ENCODE results near the gene TRIP12. TPM values are rescaled to one million over a fixed set of nuclear protein-coding genes. Genes with fewer than 3 reads are reported as not detected.

TRIP12 gene
- polyA plus RNA-seq, 1 donor from 2014 or later = 57.2 TPM

DNA sequence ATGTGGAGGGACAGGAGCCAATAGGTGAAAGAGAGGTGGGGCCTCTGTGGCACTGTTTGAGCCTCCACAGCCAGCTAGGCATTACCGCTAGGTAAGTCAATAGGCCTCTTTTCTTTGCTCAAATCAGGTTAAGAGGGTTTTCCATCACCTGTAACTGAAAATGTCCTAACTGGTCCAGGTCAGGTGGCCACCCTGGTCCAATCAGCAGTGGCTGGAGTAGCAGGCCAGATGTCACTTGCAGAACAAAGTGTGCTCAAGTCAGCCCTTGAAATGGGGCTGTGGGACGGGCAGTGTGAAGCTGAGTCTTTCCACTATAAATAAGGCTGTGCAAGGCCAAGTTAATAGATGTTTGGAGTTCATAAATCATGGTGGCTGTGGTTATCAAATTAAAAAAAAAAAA lies 21.4 kb upstream of the TRIP12 start:
- Histone ChIP-seq H3K79me2 (replicated peaks; ENCODE audit: insufficient read depth, low read length) (no peaks in the 10 kb centered on the region), H3K4me3 (ENCODE audit: low read length) (no peak overlapping the region), H3K9me2 (ENCODE audit: insufficient read depth, low read length) (no peaks in the 10 kb centered on the region), H3K9ac (ENCODE audit: low read length) (no peak overlapping the region), H2AFZ (ENCODE audit: low read depth, low read length) (no peak overlapping the region), H3K9me3 (ENCODE audit: low read length) (no peaks in the 10 kb centered on the region), H3K27ac (ENCODE audit: low read length) (no peak overlapping the region), H4K20me1 (ENCODE audit: insufficient read depth) (no peaks in the 10 kb centered on the region), H3K27me3 (ENCODE audit: insufficient read depth, low read depth, low read length) (no peaks in the 10 kb centered on the region), H3F3A (ENCODE audit: insufficient read depth, low read length, poor library complexity, severe bottlenecking) (no peaks in the 10 kb centered on the region), H3K36me3 (ENCODE audit: insufficient read depth, low read length) (no peaks in the 10 kb centered on the region), H3K4me2 (ENCODE audit: low read length) (no peak overlapping the region)
- TF ChIP-seq, protein P1, sequence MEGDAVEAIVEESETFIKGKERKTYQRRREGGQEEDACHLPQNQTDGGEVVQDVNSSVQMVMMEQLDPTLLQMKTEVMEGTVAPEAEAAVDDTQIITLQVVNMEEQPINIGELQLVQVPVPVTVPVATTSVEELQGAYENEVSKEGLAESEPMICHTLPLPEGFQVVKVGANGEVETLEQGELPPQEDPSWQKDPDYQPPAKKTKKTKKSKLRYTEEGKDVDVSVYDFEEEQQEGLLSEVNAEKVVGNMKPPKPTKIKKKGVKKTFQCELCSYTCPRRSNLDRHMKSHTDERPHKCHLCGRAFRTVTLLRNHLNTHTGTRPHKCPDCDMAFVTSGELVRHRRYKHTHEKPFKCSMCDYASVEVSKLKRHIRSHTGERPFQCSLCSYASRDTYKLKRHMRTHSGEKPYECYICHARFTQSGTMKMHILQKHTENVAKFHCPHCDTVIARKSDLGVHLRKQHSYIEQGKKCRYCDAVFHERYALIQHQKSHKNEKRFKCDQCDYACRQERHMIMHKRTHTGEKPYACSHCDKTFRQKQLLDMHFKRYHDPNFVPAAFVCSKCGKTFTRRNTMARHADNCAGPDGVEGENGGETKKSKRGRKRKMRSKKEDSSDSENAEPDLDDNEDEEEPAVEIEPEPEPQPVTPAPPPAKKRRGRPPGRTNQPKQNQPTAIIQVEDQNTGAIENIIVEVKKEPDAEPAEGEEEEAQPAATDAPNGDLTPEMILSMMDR (IDR thresholded peaks at IDR 0.05; ENCODE audit: poor library complexity, severe bottlenecking) = no peak
- TF ChIP-seq, protein P2, sequence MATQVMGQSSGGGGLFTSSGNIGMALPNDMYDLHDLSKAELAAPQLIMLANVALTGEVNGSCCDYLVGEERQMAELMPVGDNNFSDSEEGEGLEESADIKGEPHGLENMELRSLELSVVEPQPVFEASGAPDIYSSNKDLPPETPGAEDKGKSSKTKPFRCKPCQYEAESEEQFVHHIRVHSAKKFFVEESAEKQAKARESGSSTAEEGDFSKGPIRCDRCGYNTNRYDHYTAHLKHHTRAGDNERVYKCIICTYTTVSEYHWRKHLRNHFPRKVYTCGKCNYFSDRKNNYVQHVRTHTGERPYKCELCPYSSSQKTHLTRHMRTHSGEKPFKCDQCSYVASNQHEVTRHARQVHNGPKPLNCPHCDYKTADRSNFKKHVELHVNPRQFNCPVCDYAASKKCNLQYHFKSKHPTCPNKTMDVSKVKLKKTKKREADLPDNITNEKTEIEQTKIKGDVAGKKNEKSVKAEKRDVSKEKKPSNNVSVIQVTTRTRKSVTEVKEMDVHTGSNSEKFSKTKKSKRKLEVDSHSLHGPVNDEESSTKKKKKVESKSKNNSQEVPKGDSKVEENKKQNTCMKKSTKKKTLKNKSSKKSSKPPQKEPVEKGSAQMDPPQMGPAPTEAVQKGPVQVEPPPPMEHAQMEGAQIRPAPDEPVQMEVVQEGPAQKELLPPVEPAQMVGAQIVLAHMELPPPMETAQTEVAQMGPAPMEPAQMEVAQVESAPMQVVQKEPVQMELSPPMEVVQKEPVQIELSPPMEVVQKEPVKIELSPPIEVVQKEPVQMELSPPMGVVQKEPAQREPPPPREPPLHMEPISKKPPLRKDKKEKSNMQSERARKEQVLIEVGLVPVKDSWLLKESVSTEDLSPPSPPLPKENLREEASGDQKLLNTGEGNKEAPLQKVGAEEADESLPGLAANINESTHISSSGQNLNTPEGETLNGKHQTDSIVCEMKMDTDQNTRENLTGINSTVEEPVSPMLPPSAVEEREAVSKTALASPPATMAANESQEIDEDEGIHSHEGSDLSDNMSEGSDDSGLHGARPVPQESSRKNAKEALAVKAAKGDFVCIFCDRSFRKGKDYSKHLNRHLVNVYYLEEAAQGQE (IDR thresholded peaks at IDR 0.05; ENCODE audit: borderline replicate concordance) = no peak
- TF ChIP-seq MXI1 (conservative IDR thresholded peaks at IDR 0.05; ENCODE audit: poor library complexity, severe bottlenecking) = no peak
- TF ChIP-seq TAF1 (IDR thresholded peaks at IDR 0.05; ENCODE audit: low read depth) = no peak
- no peak for TF ChIP-seq RAD21 (conservative IDR thresholded peaks at IDR 0.05)
- no peak for TF ChIP-seq SMC3 (conservative IDR thresholded peaks at IDR 0.05; ENCODE audit: poor library complexity)
- TF ChIP-seq POLR2AphosphoS5 (IDR thresholded peaks at IDR 0.05) = no peak
- no peak for TF ChIP-seq EZH2 (IDR thresholded peaks at IDR 0.05; ENCODE audit: borderline replicate concordance, insufficient read depth, low read length, poor library complexity, severe bottlenecking)
- no peak for TF ChIP-seq EP300 (conservative IDR thresholded peaks at IDR 0.05; ENCODE audit: poor library complexity, severe bottlenecking)

DNA sequence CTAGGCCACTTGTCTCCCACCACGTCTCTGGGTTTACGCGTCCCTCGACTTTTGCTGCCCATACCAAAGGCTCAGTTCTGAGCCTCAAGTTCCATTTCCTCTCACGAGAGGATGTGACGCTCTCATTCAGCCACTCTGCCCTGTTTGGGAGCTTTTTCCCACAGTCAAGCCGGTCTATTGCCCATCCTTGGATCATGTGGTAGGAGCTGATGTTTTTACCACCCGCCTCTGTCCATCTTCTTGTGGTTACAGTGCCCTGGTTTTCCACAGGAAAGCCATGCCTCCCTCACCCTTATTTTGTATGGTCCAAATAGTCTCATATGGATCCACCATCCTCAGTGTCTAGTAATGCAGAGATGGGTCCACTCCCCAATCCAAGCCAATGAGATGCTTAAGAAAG lies 20.9 kb upstream of the TRIP12 start:
- TF ChIP-seq SMC3 (conservative IDR thresholded peaks at IDR 0.05; ENCODE audit: poor library complexity) (no peak), TAF1 (IDR thresholded peaks at IDR 0.05; ENCODE audit: low read depth) (no peak), RAD21 (conservative IDR thresholded peaks at IDR 0.05) (no peak), EZH2 (IDR thresholded peaks at IDR 0.05; ENCODE audit: borderline replicate concordance, insufficient read depth, low read length, poor library complexity, severe bottlenecking) (no peak), POLR2AphosphoS5 (IDR thresholded peaks at IDR 0.05) (no peak), MXI1 (conservative IDR thresholded peaks at IDR 0.05; ENCODE audit: poor library complexity, severe bottlenecking) (no peak), EP300 (conservative IDR thresholded peaks at IDR 0.05; ENCODE audit: poor library complexity, severe bottlenecking) (no peak)
- TF ChIP-seq, protein P1 (IDR thresholded peaks at IDR 0.05; ENCODE audit: poor library complexity, severe bottlenecking) = no peak
- TF ChIP-seq, protein P2 (IDR thresholded peaks at IDR 0.05; ENCODE audit: borderline replicate concordance) = no peak
- H3K9me2 ChIP-seq (ENCODE audit: insufficient read depth, low read length) = no peaks in the 10 kb centered on the region
- H3K4me3 ChIP-seq (ENCODE audit: low read length) = no peak overlapping the region
- H4K20me1 ChIP-seq (ENCODE audit: insufficient read depth) = no peaks in the 10 kb centered on the region
- H3K36me3 ChIP-seq (ENCODE audit: insufficient read depth, low read length) = no peaks in the 10 kb centered on the region
- no peaks in the 10 kb centered on the region for H3K9me3 ChIP-seq (ENCODE audit: low read length)
- no peaks in the 10 kb centered on the region for H3K27me3 ChIP-seq (ENCODE audit: insufficient read depth, low read depth, low read length)
- no peaks in the 10 kb centered on the region for H3K79me2 ChIP-seq (replicated peaks; ENCODE audit: insufficient read depth, low read length)
- no peak overlapping the region for H3K4me2 ChIP-seq (ENCODE audit: low read length)
- no peak overlapping the region for H3K9ac ChIP-seq (ENCODE audit: low read length)
- no peak overlapping the region for H3K27ac ChIP-seq (ENCODE audit: low read length)
- no peak overlapping the region for H2AFZ ChIP-seq (ENCODE audit: low read depth, low read length)
- H3F3A ChIP-seq (ENCODE audit: insufficient read depth, low read length, poor library complexity, severe bottlenecking) = no peaks in the 10 kb centered on the region

Data from neural cell (in vitro differentiated cells).